HG03060 (cell line): ENCODE data around the gene PRR36.

Experiments
- ATAC-seq: cut with Tn5 transposase; IDR thresholded peaks from one replicate; pipeline ENCODE4 v1.9.1; 2021; ENCODE audit warnings: low read depth, moderate number of reproducible peaks; ENCODE audit not compliant: unreplicated experiment

The PRR36 gene

GRCh38 chr19:7823686-7824301 lies 50.4 kb downstream of the PRR36 start:
- ATAC-seq = no peak

- no peak for ATAC-seq
Observed at GRCh38 chr19:7822910-7823515, 51.2 kb downstream of the PRR36 start.

GRCh38 chr19:7820588-7820987 lies 53.6 kb downstream of the PRR36 start:
- ATAC-seq = no peak

DNA sequence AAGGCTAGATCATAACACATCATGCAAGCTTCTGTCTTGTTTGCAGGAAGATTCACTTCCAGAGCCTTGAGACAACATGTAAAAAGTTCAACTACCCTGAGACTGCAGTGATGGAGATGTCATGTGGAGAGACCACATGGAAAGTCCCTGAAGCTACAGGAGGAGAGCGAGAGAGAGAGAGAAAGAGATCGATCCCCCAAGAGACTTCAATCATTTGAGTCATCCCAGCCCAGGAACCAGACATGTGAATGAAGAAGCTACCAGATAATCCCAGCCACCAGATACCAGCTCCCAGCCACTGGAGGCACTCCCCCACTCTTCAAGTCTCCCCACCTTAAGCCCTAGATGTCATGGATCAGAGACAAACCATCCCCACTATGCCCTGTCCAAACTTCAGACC lies 54.9 kb downstream of the PRR36 start:
- ATAC-seq = no peak

DNA sequence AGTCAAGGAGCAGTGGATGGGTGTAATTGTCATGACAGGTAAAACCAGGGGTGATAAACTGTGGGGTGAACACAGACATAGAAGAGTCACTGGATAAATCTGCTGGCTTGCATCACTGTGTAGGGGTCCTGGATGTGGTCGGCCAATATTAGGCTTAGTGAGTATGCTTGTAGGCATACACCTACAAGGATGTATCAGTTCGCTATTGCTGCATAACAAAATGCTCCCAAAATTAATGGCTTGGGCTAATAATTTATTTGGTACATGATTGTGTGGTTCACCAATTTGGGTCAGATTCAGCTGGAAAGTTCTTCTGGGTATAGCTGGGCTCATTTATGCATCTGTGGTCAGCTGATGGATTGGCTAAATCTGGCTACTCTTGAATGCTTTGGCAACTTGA lies 55.4 kb downstream of the PRR36 start:
- no peak for ATAC-seq
